ENCODE measurements around the gene ZNF689. TPM values are rescaled to one million over a fixed set of nuclear protein-coding genes. Genes with fewer than 3 reads are reported as not detected.

Gene ZNF689
- polyA plus RNA-seq, 2 donors: 1.3 to 2.0 TPM

Other genes starting within 250 kb of the ZNF689 start
- gene TBC1D10B, start 239.9 kb downstream of the ZNF689 start, polyA plus RNA-seq: 10 to 100 TPM; 19.8 to 27.5 TPM
- gene MYL11, start 235.6 kb downstream of the ZNF689 start, polyA plus RNA-seq: 1 to 10 TPM; 1.3 to 2.1 TPM
- 1 to 10 TPM; 3.5 to 6.8 TPM for gene SEPTIN1, start 227.8 kb downstream of the ZNF689 start, polyA plus RNA-seq
- 1 to 10 TPM; 1.4 to 2.6 TPM for gene ZNF48, start 215.0 kb downstream of the ZNF689 start, polyA plus RNA-seq
- gene ZNF771, start 202.8 kb downstream of the ZNF689 start, polyA plus RNA-seq: 1 to 10 TPM; 2.2 to 4.7 TPM
- 10 to 100 TPM in 1 of 2 donors, 1 to 10 TPM in 1; 9.5 to 32.6 TPM for gene DCTPP1, start 180.4 kb downstream of the ZNF689 start, polyA plus RNA-seq
- gene SEPHS2, start 164.5 kb downstream of the ZNF689 start, polyA plus RNA-seq: 10 to 100 TPM; 11.8 to 21.5 TPM
- 1 to 10 TPM; 2.2 to 2.5 TPM for gene ITGAL, start 137.6 kb downstream of the ZNF689 start, polyA plus RNA-seq
- 10 to 100 TPM; 15.2 to 29.4 TPM for gene ZNF768, start 83.8 kb downstream of the ZNF689 start, polyA plus RNA-seq
- 1 to 10 TPM; 4.4 to 4.5 TPM for gene ZNF747, start 75.5 kb downstream of the ZNF689 start, polyA plus RNA-seq
- 1 to 10 TPM; 2.7 to 3.1 TPM for gene ZNF764, start 52.0 kb downstream of the ZNF689 start, polyA plus RNA-seq
- gene ZNF688, start 38.7 kb downstream of the ZNF689 start, polyA plus RNA-seq: 10 to 100 TPM in 1 of 2 donors, 1 to 10 TPM in 1; 8.4 to 16.3 TPM
- gene ZNF785, start 24.7 kb downstream of the ZNF689 start, polyA plus RNA-seq: 1 to 10 TPM; 3.2 to 5.9 TPM
- 10 to 100 TPM; 26.8 to 51.8 TPM for gene PRR14, start 40.6 kb upstream of the ZNF689 start, polyA plus RNA-seq
- gene FBRS, start 48.0 kb upstream of the ZNF689 start, polyA plus RNA-seq: 10 to 100 TPM; 43.5 to 84.8 TPM
- 10 to 100 TPM in 1 of 2 donors, 1 to 10 TPM in 1; 4.9 to 20.9 TPM for gene SRCAP, start 88.8 kb upstream of the ZNF689 start, polyA plus RNA-seq
- gene PHKG2, start 138.0 kb upstream of the ZNF689 start, polyA plus RNA-seq: 10 to 100 TPM; 23.2 to 34.8 TPM
- 1 to 10 TPM; 3.5 to 6.2 TPM for gene CFAP119, start 151.7 kb upstream of the ZNF689 start, polyA plus RNA-seq
- gene RNF40, start 151.9 kb upstream of the ZNF689 start, polyA plus RNA-seq: 10 to 100 TPM; 39.9 to 64.1 TPM
- 1 to 10 TPM; 3.4 to 4.9 TPM for gene ZNF629, start 176.8 kb upstream of the ZNF689 start, polyA plus RNA-seq